ENCODE data around the gene CAMTA1. TPM values are rescaled to one million over a fixed set of nuclear protein-coding genes. Genes with fewer than 3 reads are reported as not detected.

CAMTA1 gene
- total RNA-seq, 5 donors from 2014 or later (not counting 1 experiment from before 2014, with no cell fraction given), result 29.7 to 37.4 (median 34.6) TPM

DNA sequence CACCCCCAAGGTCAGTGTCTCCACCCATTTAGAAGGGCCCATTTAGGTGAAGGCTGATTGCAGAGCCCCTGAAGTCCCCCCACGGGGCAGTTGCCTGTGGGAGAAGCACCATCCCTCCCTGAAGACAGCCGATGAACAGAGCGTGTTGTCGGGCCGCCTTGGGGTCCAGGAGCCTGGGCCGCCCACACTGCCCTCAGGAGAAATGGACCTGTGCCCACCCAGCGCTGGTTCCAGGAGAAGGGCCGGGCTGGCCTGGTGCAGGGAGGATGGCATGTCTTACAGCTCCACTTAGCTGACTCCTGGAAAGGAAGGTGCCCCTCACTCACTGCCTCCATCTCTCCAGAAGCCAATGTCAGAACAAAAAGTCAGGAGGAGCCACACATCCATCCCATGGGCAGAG, 733.2 kb downstream of the CAMTA1 start:
- Histone ChIP-seq H3K4me3 (ENCODE audit: control insufficient read depth in 1 of 2, extremely low read depth in 1 of 2, low read length in 1 of 2) (no peak overlapping the region), H3K36me3 (ENCODE audit: control insufficient read depth in 2 of 2, extremely low read depth in 1 of 2, insufficient read depth in 1 of 2, low read length in 1 of 2) (no peaks in the 10 kb centered on the region), H3K4me1 (ENCODE audit: control insufficient read depth in 1 of 2, extremely low read depth in 1 of 2, insufficient read depth in 2 of 2, low read length in 2 of 2) (no peaks in the 10 kb centered on the region), H3K9me3 (no peaks in the 10 kb centered on the region), H3K27me3 (replicated peaks in 1 of 2; ENCODE audit: control insufficient read depth in 2 of 2, extremely low read depth in 1 of 2, insufficient read depth in 2 of 2, low read length in 1 of 2) (peaks cover 0 to 36% of the 10 kb centered on the region in 2 experiments), H3K27ac (ENCODE audit: low read length) (no peak overlapping the region)
- POLR2A ChIA-PET, result no interaction called here
- no peak for ATAC-seq (replicated peaks in 1 of 4)
- 89% methylated on average over 8 of the region's 8 CpGs for WGBS (ENCODE audit: insufficient coverage)
- Mint-ChIP-seq H3K4me3 (no peak overlapping the region), H3K27ac (no peak overlapping the region), H3K4me1 (no peaks in the 10 kb centered on the region), H3K36me3 (no peaks in the 10 kb centered on the region), H3K9me3 (peaks cover 0 to 2% (median 0%) of the 10 kb centered on the region in 3 donors), H3K27me3 (peaks cover 8 to 12% of the 10 kb centered on the region in 2 donors)
- CTCF ChIA-PET, result no interaction called here
- DNase-seq, result no peak

DNA sequence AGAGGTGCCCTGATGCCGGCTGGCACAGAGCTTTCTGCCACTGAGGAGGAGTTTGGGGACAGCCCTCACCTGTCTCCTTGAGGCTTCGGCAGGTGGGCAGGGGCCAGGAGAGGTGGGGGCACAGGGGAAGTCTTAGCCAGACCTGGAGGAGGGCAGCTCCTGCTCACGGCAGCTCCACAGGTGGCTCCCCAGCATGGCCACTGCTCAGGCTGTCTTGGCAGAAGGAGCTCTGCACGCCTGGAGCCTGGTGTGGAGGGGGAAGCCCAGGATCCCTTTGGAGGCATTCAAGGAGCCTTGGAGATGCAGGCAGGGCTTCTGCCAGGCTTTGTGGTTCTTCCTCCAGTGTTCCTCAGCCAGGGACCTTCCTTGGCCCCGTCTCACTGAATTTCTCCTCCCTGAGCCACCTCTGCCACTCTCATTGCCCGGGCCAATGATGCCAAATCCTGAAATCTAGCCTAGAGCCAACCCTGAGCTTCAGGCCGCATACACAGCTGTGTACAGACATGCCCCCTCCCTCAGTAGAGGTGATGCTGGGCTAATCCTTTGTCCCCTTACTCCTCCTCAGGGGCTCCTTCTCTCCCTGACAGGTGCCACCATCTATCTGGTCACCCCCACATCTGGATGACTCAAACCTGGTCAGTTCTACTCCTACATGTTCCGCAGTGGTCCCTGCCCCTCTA, 734.1 kb downstream of the CAMTA1 start:
- H3K27me3 ChIP-seq (replicated peaks in 1 of 2; ENCODE audit: control insufficient read depth in 2 of 2, extremely low read depth in 1 of 2, insufficient read depth in 2 of 2, low read length in 1 of 2), result peaks cover 0 to 28% of the 10 kb centered on the region in 2 experiments
- H3K27me3 Mint-ChIP-seq, result peaks cover 9 to 10% of the 10 kb centered on the region in 2 donors
- ChIA-PET CTCF (no interaction called here), POLR2A (no interaction called here)
- no peak overlapping the region for H3K27ac ChIP-seq (ENCODE audit: low read length)
- ATAC-seq (replicated peaks in 1 of 4), result no peak
- H3K36me3 Mint-ChIP-seq, result no peaks in the 10 kb centered on the region
- no peaks in the 10 kb centered on the region for H3K9me3 ChIP-seq
- H3K4me1 Mint-ChIP-seq, result no peaks in the 10 kb centered on the region
- no peak overlapping the region for H3K4me3 Mint-ChIP-seq
- 88% methylated on average over 8 of the region's 8 CpGs for whole genome bisulfite sequencing (ENCODE audit: insufficient coverage)
- DNase-seq, result no peak
- no peak overlapping the region for H3K27ac Mint-ChIP-seq
- no peak overlapping the region for H3K4me3 ChIP-seq (ENCODE audit: control insufficient read depth in 1 of 2, extremely low read depth in 1 of 2, low read length in 1 of 2)
- no peaks in the 10 kb centered on the region for H3K4me1 ChIP-seq (ENCODE audit: control insufficient read depth in 1 of 2, extremely low read depth in 1 of 2, insufficient read depth in 2 of 2, low read length in 2 of 2)
- H3K9me3 Mint-ChIP-seq, result peaks cover 0 to 2% (median 0%) of the 10 kb centered on the region in 3 donors
- H3K36me3 ChIP-seq (ENCODE audit: control insufficient read depth in 2 of 2, extremely low read depth in 1 of 2, insufficient read depth in 1 of 2, low read length in 1 of 2), result no peaks in the 10 kb centered on the region

DNA sequence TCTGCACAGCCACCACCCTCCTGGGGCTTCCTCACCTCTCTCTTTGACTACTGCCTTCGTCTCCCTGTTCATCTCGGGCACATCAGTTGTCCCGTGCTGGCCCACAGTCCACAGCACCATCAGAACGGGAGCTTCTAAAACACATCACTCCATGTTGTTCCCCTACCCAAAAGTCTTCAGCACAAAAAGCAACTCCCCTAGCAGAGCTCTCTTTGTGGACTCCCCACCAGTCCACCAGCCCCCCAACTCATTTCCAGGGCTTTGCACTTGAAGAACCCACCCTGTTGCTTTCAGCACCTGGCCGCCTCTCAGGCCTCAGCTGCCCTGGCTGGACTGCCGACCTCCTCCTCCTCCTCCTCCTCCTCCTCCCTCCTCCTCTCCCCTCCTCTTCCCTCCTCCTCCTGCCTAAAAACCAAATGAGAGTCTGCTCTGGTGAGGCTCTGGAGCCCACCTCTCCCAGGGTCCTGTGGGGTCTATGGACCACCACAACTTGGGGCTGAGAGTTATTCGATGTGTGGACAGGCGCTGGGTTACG, 734.7 kb downstream of the CAMTA1 start:
- Mint-ChIP-seq H3K27ac (no peak overlapping the region), H3K27me3 (peaks cover 11 to 16% of the 10 kb centered on the region in 2 donors), H3K4me1 (no peaks in the 10 kb centered on the region), H3K36me3 (no peaks in the 10 kb centered on the region), H3K9me3 (peaks cover 0 to 2% (median 0%) of the 10 kb centered on the region in 3 donors), H3K4me3 (no peak overlapping the region)
- DNase-seq (no peak), ATAC-seq (replicated peaks in 1 of 4) (no peak)
- Histone ChIP-seq H3K9me3 (no peaks in the 10 kb centered on the region), H3K36me3 (ENCODE audit: control insufficient read depth in 2 of 2, extremely low read depth in 1 of 2, insufficient read depth in 1 of 2, low read length in 1 of 2) (no peaks in the 10 kb centered on the region), H3K27me3 (replicated peaks in 1 of 2; ENCODE audit: control insufficient read depth in 2 of 2, extremely low read depth in 1 of 2, insufficient read depth in 2 of 2, low read length in 1 of 2) (peaks cover 0 to 28% of the 10 kb centered on the region in 2 experiments), H3K4me3 (ENCODE audit: control insufficient read depth in 1 of 2, extremely low read depth in 1 of 2, low read length in 1 of 2) (no peak overlapping the region), H3K4me1 (ENCODE audit: control insufficient read depth in 1 of 2, extremely low read depth in 1 of 2, insufficient read depth in 2 of 2, low read length in 2 of 2) (no peaks in the 10 kb centered on the region), H3K27ac (ENCODE audit: low read length) (no peak overlapping the region)
- 82% methylated on average over 6 of the region's 9 CpGs for WGBS (ENCODE audit: insufficient coverage)
- POLR2A ChIA-PET, result no interaction called here
- CTCF ChIA-PET, result no interaction called here

DNA sequence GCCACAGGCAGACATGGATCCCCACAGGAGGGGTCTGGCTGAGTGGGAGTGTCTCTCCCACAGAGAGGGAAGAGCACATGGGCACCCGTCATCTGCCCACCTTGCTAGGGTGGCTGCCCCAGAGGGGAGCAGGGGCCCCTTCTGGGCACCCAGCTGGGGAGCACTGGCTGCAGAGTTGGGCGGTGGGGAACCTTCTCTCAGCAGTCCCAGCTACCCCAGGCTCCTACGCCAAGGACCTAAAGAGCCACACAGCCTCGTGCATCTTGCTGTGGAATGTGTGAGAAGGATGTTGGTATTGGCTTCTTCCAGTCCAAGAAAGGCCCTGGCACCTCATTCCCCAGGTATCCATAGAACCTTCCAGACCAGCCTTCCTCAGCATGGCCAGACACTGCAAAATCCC, 735.2 kb downstream of the CAMTA1 start:
- CTCF ChIA-PET, result no interaction called here
- no peaks in the 10 kb centered on the region for H3K36me3 Mint-ChIP-seq
- H3K4me3 Mint-ChIP-seq, result no peak overlapping the region

DNA sequence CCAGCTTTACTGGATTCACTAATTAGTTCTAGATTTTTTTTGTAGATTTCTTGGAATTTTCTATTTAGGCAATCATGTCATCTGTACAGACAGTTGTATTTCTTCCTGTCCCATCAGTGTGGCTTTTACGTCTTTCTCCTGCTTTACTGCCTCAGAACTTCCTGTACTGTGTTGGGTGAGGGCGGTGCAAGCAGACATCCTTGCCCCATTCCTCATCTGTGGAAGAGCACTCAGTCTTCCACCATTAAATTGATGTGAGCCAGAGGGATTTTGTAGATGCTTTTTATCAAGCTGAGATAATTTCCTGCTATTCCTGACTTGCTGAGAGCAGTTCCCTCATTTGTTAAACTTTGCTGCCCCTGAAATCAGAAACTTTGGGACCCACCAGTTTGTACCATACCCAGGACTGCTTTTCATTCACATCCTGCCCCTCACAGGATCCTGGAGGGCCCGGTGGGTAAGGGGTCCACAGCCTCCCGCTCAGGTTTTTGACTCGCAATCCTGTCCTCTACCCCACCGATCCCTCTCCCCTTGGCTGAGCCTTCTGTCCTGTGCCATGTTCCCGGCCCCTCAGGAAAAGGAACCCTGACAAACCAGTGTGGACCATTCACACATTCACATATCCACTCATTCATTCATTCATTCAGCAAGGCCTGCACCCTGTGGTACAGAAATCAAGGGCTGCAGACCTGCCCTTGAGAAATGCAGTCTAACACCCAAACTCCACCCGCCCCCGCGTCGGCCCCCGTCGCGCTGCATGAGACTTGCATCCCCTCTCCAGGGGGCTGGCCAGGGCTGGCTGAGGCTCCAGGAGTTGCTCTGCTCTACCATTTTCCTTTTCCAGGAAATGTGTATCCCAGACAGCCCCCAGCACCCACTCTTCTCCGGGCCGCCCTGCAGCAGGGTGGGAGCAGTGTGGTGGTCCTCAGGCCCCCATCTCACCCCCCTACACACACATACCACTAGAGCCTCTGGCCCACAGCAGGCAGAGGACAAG, 739.4 kb downstream of the CAMTA1 start:
- Mint-ChIP-seq H3K4me1 (no peaks in the 10 kb centered on the region), H3K27me3 (peaks cover 8 to 16% of the 10 kb centered on the region in 2 donors), H3K27ac (no peak overlapping the region), H3K9me3 (peaks cover 0 to 2% (median 0%) of the 10 kb centered on the region in 3 donors), H3K36me3 (no peaks in the 10 kb centered on the region), H3K4me3 (no peak overlapping the region)
- Histone ChIP-seq H3K4me1 (ENCODE audit: control insufficient read depth in 1 of 2, extremely low read depth in 1 of 2, insufficient read depth in 2 of 2, low read length in 2 of 2) (no peaks in the 10 kb centered on the region), H3K4me3 (ENCODE audit: control insufficient read depth in 1 of 2, extremely low read depth in 1 of 2, low read length in 1 of 2) (no peak overlapping the region), H3K9me3 (no peaks in the 10 kb centered on the region), H3K36me3 (ENCODE audit: control insufficient read depth in 2 of 2, extremely low read depth in 1 of 2, insufficient read depth in 1 of 2, low read length in 1 of 2) (no peaks in the 10 kb centered on the region), H3K27ac (ENCODE audit: low read length) (no peak overlapping the region), H3K27me3 (replicated peaks in 1 of 2; ENCODE audit: control insufficient read depth in 2 of 2, extremely low read depth in 1 of 2, insufficient read depth in 2 of 2, low read length in 1 of 2) (peaks cover 0 to 21% of the 10 kb centered on the region in 2 experiments)
- WGBS (ENCODE audit: insufficient coverage), result 92% methylated on average over 5 of the region's 16 CpGs
- POLR2A ChIA-PET, result no interaction called here
- ATAC-seq (replicated peaks in 1 of 4) (no peak), DNase-seq (no peak)
- CTCF ChIA-PET, result no interaction called here

More for the DNA sequence above, 735.2 kb downstream of the CAMTA1 start:
- H3K27me3 ChIP-seq (replicated peaks in 1 of 2; ENCODE audit: control insufficient read depth in 2 of 2, extremely low read depth in 1 of 2, insufficient read depth in 2 of 2, low read length in 1 of 2), result peaks cover 0 to 25% of the 10 kb centered on the region in 2 experiments
- H3K9me3 ChIP-seq, result no peaks in the 10 kb centered on the region
- H3K27ac ChIP-seq (ENCODE audit: low read length), result no peak overlapping the region
- Mint-ChIP-seq H3K9me3 (peaks cover 0 to 2% (median 0%) of the 10 kb centered on the region in 3 donors), H3K4me1 (no peaks in the 10 kb centered on the region), H3K27ac (no peak overlapping the region), H3K27me3 (peaks cover 11 to 19% of the 10 kb centered on the region in 2 donors)
- no peak overlapping the region for H3K4me3 ChIP-seq (ENCODE audit: control insufficient read depth in 1 of 2, extremely low read depth in 1 of 2, low read length in 1 of 2)
- H3K4me1 ChIP-seq (ENCODE audit: control insufficient read depth in 1 of 2, extremely low read depth in 1 of 2, insufficient read depth in 2 of 2, low read length in 2 of 2), result no peaks in the 10 kb centered on the region
- WGBS (ENCODE audit: insufficient coverage), result 89% methylated on average over 2 of the region's 4 CpGs
- no peaks in the 10 kb centered on the region for H3K36me3 ChIP-seq (ENCODE audit: control insufficient read depth in 2 of 2, extremely low read depth in 1 of 2, insufficient read depth in 1 of 2, low read length in 1 of 2)
- POLR2A ChIA-PET, result no interaction called here
- ATAC-seq (replicated peaks in 1 of 4), result no peak
- no peak for DNase-seq

DNA sequence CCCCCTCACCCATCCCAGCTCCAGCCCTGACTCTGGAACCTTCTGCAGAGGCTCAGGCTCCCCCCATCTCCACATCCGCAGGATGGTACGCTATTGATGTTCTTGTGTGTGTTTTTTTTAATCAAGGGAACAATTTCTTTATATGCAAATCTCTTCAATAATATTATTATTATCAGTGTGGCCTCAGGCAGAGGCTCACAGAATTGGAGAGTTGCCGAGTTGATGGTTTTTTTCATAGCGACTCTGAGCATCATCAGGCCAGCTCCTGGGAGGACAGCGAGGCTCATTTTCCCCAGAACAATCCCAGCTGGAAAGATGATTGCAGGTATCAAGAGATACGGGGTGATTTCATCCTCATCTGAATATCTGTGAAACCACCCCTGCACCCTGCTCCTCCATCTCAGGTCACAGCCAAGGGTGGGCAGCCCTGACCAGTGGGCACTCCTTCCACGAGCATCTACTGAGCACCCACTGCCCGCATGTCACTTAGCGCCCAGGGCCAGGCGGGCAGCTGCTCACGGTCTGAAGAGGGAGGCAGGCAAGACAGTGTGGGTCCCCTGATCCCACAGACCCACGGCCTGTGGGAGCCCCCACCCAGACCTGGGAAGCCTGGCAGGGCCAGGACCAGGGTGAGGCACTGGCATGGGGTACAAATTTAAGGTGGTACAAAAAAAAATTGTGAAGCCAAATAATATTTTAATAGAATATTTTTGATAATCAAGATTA, 740.2 kb downstream of the CAMTA1 start:
- no peaks in the 10 kb centered on the region for H3K4me1 Mint-ChIP-seq
- CTCF ChIA-PET, result no interaction called here
- H3K27me3 Mint-ChIP-seq, result peaks cover 8 to 16% of the 10 kb centered on the region in 2 donors
- no peak overlapping the region for H3K27ac Mint-ChIP-seq
- Histone ChIP-seq H3K36me3 (ENCODE audit: control insufficient read depth in 2 of 2, extremely low read depth in 1 of 2, insufficient read depth in 1 of 2, low read length in 1 of 2) (no peaks in the 10 kb centered on the region), H3K4me1 (ENCODE audit: control insufficient read depth in 1 of 2, extremely low read depth in 1 of 2, insufficient read depth in 2 of 2, low read length in 2 of 2) (no peaks in the 10 kb centered on the region), H3K27ac (ENCODE audit: low read length) (no peak overlapping the region), H3K4me3 (ENCODE audit: control insufficient read depth in 1 of 2, extremely low read depth in 1 of 2, low read length in 1 of 2) (no peak overlapping the region), H3K27me3 (replicated peaks in 1 of 2; ENCODE audit: control insufficient read depth in 2 of 2, extremely low read depth in 1 of 2, insufficient read depth in 2 of 2, low read length in 1 of 2) (peaks cover 0 to 21% of the 10 kb centered on the region in 2 experiments), H3K9me3 (no peaks in the 10 kb centered on the region)
- no peaks in the 10 kb centered on the region for H3K36me3 Mint-ChIP-seq
- POLR2A ChIA-PET, result no interaction called here
- no peaks in the 10 kb centered on the region for H3K9me3 Mint-ChIP-seq
- no peak overlapping the region for H3K4me3 Mint-ChIP-seq
- ATAC-seq (replicated peaks in 1 of 4) (no peak), DNase-seq (no peak)
- 100% methylated on average over 5 of the region's 12 CpGs for WGBS (ENCODE audit: insufficient coverage)

Data from T-cell (primary cell).